RWPE2 (cell line): ENCODE results near the gene RNF112.
"Not testable (repeated sequence)": the region's sequence is repeated elsewhere in the genome, so short reads cannot be mapped to it uniquely, and the experiment has no call there.

Experiments used
- ATAC-seq: fragments of 200-7000 bp; cut with Tn5 transposase; 3 replicates; pipeline ENCODE4 v1.9.1; 2021; ENCODE audit warnings: low read depth
- DNase-seq: peaks from one replicate; pipeline ENCODE4 v3.0.0-alpha.2; 2020; ENCODE audit warnings: low spot score
- H3K27ac ChIP-seq: fragments of 450-650 bp; 2 replicates; pipeline ENCODE4 v1.5.1; 2017; ENCODE audit warnings: mild to moderate bottlenecking; ENCODE audit not compliant: poor library complexity, severe bottlenecking
- H3K27me3 ChIP-seq: fragments of 250-450 bp; sonication (Bioruptor Pico); 2 replicates; pipeline ENCODE4 v1.5.1; 2021; ENCODE audit warnings: mild to moderate bottlenecking, moderate library complexity; ENCODE audit not compliant: insufficient read depth, poor library complexity, severe bottlenecking
- H3K36me3 ChIP-seq: fragments of 250-450 bp; sonication (Bioruptor Pico); 2 replicates; pipeline ENCODE4 v1.5.1; 2020; ENCODE audit warnings: low read depth, mild to moderate bottlenecking, moderate library complexity
- H3K4me1 ChIP-seq: fragments of 250-450 bp; sonication (Bioruptor Pico); 2 replicates; pipeline ENCODE4 v1.5.1; 2021; ENCODE audit warnings: mild to moderate bottlenecking, moderate library complexity; ENCODE audit not compliant: insufficient read depth, poor library complexity, severe bottlenecking
- H3K4me3 ChIP-seq: fragments of 250-450 bp; sonication (Bioruptor Pico); 2 replicates; pipeline ENCODE4 v1.5.1; 2021; ENCODE audit warnings: mild to moderate bottlenecking, moderate library complexity; ENCODE audit not compliant: severe bottlenecking
- H3K9me3 ChIP-seq: fragments of 250-450 bp; sonication (Bioruptor Pico); 2 replicates; pipeline ENCODE4 v1.5.1; 2021; ENCODE audit warnings: mild to moderate bottlenecking, moderate library complexity; ENCODE audit not compliant: severe bottlenecking
- CTCF ChIP-seq: fragments of 450-650 bp; IDR thresholded peaks from one replicate; pipeline ENCODE4 v1.5.1; 2017; ENCODE audit warnings: mild to moderate bottlenecking, moderate library complexity; ENCODE audit not compliant: poor library complexity, severe bottlenecking

Gene RNF112

GRCh38 chr17:19433255-19433654, 22.2 kb downstream of the RNF112 start:
- H3K4me1 ChIP-seq, result no peaks in the 10 kb centered on the region
- no peak for ATAC-seq
- H3K27me3 ChIP-seq, result no peaks in the 10 kb centered on the region
- no peaks in the 10 kb centered on the region for H3K9me3 ChIP-seq
- no peak for TF ChIP-seq CTCF
- no peaks in the 10 kb centered on the region for H3K36me3 ChIP-seq
- no peak overlapping the region for H3K4me3 ChIP-seq
- no peak for DNase-seq
- no peak overlapping the region for H3K27ac ChIP-seq

- no peak for TF ChIP-seq CTCF
- Histone ChIP-seq H3K27me3 (no peaks in the 10 kb centered on the region), H3K27ac (no peak overlapping the region), H3K4me1 (no peaks in the 10 kb centered on the region), H3K36me3 (no peaks in the 10 kb centered on the region), H3K9me3 (no peaks in the 10 kb centered on the region), H3K4me3 (no peak overlapping the region)
- DNase-seq (no peak), ATAC-seq (no peak)
Observed at GRCh38 chr17:19433727-19434340, 22.8 kb downstream of the RNF112 start.

GRCh38 chr17:19440421-19440820, 29.4 kb downstream of the RNF112 start:
- DNase-seq (no peak), ATAC-seq (no peak)
- Histone ChIP-seq H3K36me3 (no peaks in the 10 kb centered on the region), H3K4me1 (no peaks in the 10 kb centered on the region), H3K27ac (no peak overlapping the region), H3K27me3 (no peaks in the 10 kb centered on the region), H3K4me3 (no peak overlapping the region), H3K9me3 (no peaks in the 10 kb centered on the region)
- TF ChIP-seq CTCF, result no peak

- not testable (repeated sequence) for H3K4me3 ChIP-seq, H3K27ac ChIP-seq, H3K27me3 ChIP-seq, H3K36me3 ChIP-seq, H3K9me3 ChIP-seq, H3K4me1 ChIP-seq, DNase-seq, ATAC-seq
Observed at GRCh38 chr17:19441288-19441687, 30.3 kb downstream of the RNF112 start.

GRCh38 chr17:19442731-19443130, 31.7 kb downstream of the RNF112 start:
- ATAC-seq (no peak), DNase-seq (no peak)
- Histone ChIP-seq H3K4me1 (no peaks in the 10 kb centered on the region), H3K27ac (no peak overlapping the region), H3K27me3 (no peaks in the 10 kb centered on the region), H3K4me3 (no peak overlapping the region), H3K36me3 (no peaks in the 10 kb centered on the region), H3K9me3 (no peaks in the 10 kb centered on the region)
- TF ChIP-seq CTCF, result no peak
